NT2/D1 (cell line): ENCODE measurements around the gene SRPK2.

Experiments
- DNase-seq: peaks from one replicate; pipeline ENCODE4 v3.0.0-alpha.2; 2011; ENCODE audit warnings: low read depth, low spot score
- H3K27me3 ChIP-seq: 2 replicates; pipeline ENCODE4 v1.6.0; 2011; ENCODE audit warnings: mild to moderate bottlenecking; ENCODE audit not compliant: insufficient read length, insufficient read depth
- H3K36me3 ChIP-seq: 2 replicates; pipeline ENCODE4 v1.6.1; 2011; ENCODE audit warnings: mild to moderate bottlenecking, low read length, mixed read lengths; ENCODE audit not compliant: insufficient read depth, insufficient read length
- H3K4me1 ChIP-seq: 2 replicates; pipeline ENCODE4 v1.5.1; 2011; ENCODE audit not compliant: insufficient read depth, insufficient read length
- H3K4me3 ChIP-seq: 2 replicates; pipeline ENCODE4 v1.5.1; 2011; ENCODE audit warnings: low read depth; ENCODE audit not compliant: insufficient read length
- H3K9ac ChIP-seq: 2 replicates; pipeline ENCODE4 v1.6.0; 2011; ENCODE audit warnings: low read depth; ENCODE audit not compliant: insufficient read length
- H3K9me3 ChIP-seq: 2 replicates; pipeline ENCODE4 v1.5.1; 2011; ENCODE audit warnings: mild to moderate bottlenecking, low read length; ENCODE audit not compliant: insufficient read depth
- SUZ12 ChIP-seq: IDR thresholded peaks from 2 replicates; pipeline ENCODE4 v1.6.1; 2011; ENCODE audit not compliant: insufficient read length, insufficient read depth; ENCODE audit errors: extremely low read depth
- YY1 ChIP-seq: IDR thresholded peaks from 2 replicates; pipeline ENCODE4 v1.6.1; 2011; ENCODE audit not compliant: insufficient read length, insufficient read depth
- ZNF274 ChIP-seq: IDR thresholded peaks from 2 replicates; pipeline ENCODE4 v1.6.1; 2011; ENCODE audit warnings: mild to moderate bottlenecking, low read depth, low read length

Gene SRPK2

DNA sequence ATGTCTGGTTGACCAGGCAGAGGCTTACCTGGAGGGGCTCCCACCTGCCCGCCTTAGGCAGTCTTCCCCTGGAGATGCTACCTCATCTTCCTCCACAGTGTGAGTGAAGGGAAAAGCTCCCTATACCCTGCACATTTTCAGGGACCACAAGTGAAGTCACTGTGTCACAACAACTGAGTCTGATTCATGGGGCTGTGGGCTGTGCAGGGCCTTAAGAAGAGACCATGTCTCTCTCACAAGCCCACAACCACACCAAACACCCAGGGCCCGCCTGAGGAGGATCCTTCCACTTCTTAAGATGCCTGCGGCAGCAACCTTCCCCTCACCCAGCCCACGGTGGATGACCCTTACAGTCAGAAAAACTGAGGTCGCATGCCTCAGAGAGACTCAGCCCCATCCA, 256.4 kb downstream of the SRPK2 start:
- no peaks in the 10 kb centered on the region for H3K4me1 ChIP-seq

DNA sequence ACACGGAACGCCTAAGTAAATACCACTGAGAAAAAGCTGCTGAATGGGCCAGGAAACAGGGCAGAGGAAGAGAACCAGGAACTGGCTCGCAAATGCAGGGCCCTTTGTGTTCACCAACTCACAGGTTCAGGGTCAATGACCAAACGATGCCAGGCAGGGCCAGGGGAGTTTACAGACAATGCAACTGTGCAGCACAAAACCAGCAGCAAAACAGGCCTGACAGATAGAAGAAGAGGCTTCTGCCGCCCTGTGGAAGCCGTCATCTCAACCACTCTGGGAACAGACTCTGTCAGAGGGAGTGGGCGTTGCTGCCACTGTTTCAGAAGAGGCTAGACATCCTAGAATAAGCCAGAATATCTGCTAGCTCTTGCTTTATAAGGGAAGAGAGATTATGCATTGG, 256.8 kb downstream of the SRPK2 start:
- no peaks in the 10 kb centered on the region for H3K27me3 ChIP-seq
- H3K4me1 ChIP-seq = no peaks in the 10 kb centered on the region
- H3K9ac ChIP-seq = no peak overlapping the region
- TF ChIP-seq ZNF274 (no peak), SUZ12 (no peak), YY1 (no peak)
- H3K36me3 ChIP-seq = peaks cover 17% of the 10 kb centered on the region
- H3K9me3 ChIP-seq = no peaks in the 10 kb centered on the region
- no peak overlapping the region for H3K4me3 ChIP-seq
- no peak for DNase-seq

More for the DNA sequence above, 256.4 kb downstream of the SRPK2 start:
- no peaks in the 10 kb centered on the region for H3K9me3 ChIP-seq
- H3K36me3 ChIP-seq = peaks cover 17% of the 10 kb centered on the region
- DNase-seq = no peak
- peak overlapping the region; percentile 10 for H3K9ac ChIP-seq
- no peak overlapping the region for H3K4me3 ChIP-seq
- no peak for TF ChIP-seq SUZ12
- no peak for TF ChIP-seq YY1
- no peak for TF ChIP-seq ZNF274
- no peaks in the 10 kb centered on the region for H3K27me3 ChIP-seq

DNA sequence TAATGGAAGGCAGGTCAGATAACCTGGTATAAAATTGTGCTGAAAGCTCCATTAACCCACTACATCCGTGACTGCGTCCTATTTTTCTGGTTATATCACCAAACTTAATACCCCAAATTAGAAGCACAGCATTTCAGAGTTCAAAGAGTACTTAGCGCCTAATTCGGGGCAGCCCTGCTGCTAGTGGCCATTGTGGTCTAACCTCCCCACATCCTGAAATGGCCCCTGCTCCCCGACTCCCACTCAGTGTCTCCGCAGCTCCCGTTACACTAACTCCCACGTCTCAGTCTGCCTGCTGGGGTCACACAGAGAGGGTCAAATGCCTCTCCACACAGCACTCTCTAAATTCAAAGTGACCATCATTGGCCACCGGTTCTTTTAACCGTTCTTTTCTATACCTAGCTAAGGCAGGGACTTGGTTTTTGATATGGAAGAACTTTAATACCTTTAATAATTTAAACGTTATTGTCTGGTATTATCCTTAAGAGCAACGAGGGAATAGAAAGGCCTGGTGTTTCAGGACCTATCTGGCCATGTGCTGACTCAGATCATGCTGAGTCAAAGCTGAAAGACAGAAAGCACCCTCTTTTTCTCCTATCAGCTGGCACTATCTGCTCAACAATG, 257.6 kb downstream of the SRPK2 start:
- no peaks in the 10 kb centered on the region for H3K4me1 ChIP-seq
- H3K9me3 ChIP-seq = no peaks in the 10 kb centered on the region
- H3K9ac ChIP-seq = no peak overlapping the region
- H3K27me3 ChIP-seq = no peaks in the 10 kb centered on the region
- peaks cover 13% of the 10 kb centered on the region for H3K36me3 ChIP-seq
- TF ChIP-seq ZNF274 = no peak
- no peak for TF ChIP-seq YY1
- TF ChIP-seq SUZ12 = no peak
- H3K4me3 ChIP-seq = no peak overlapping the region
- DNase-seq = no peak

DNA sequence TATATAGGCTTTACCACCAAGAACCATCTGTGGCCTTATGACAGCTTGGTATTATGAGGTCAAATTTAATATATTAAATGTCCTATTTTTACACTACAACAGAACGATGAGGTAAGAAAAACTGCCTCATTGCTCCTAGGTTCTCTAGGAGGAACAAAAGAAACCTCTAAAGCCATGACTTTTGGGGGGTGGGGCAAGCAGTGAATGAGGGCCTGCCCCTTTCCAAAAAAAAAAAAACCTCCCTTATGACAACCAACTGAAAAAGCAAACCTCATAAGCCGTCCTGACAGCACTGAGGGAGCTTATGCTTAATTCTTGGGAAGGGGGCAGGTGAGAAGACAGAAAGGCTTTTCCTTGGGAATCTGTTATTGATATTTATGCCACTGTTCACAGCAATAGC, 258.1 kb downstream of the SRPK2 start:
- no peaks in the 10 kb centered on the region for H3K27me3 ChIP-seq
- no peak overlapping the region for H3K9ac ChIP-seq
- TF ChIP-seq YY1 (no peak), SUZ12 (no peak), ZNF274 (no peak)
- no peaks in the 10 kb centered on the region for H3K9me3 ChIP-seq
- no peak for DNase-seq
- no peak overlapping the region for H3K4me3 ChIP-seq
- peaks cover 13% of the 10 kb centered on the region for H3K36me3 ChIP-seq
- no peaks in the 10 kb centered on the region for H3K4me1 ChIP-seq

DNA sequence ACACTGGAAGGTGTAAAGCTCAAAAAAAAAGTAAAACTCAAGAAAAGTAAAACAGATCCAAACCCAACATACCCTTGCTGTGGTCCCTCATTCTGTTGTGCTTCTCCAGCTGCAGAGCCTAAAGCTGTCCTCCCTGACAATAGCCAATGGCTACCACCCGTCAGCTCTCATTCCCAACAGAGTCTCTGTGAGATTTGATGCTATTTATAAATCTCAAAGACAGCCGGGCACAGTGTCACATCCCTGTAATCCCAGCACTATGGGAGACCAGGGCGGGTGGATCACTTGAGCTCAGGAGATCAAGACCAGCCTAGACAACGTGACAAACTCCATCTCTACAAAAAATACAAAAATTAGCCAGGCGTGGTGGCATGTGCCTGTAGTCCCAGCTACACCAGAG, 258.7 kb downstream of the SRPK2 start:
- peaks cover 18% of the 10 kb centered on the region for H3K36me3 ChIP-seq
- TF ChIP-seq YY1 = no peak
- TF ChIP-seq ZNF274 = no peak
- TF ChIP-seq SUZ12 = no peak
- no peaks in the 10 kb centered on the region for H3K27me3 ChIP-seq
- H3K9me3 ChIP-seq = no peaks in the 10 kb centered on the region
- no peak overlapping the region for H3K4me3 ChIP-seq
- no peaks in the 10 kb centered on the region for H3K4me1 ChIP-seq
- H3K9ac ChIP-seq = no peak overlapping the region
- DNase-seq = no peak

DNA sequence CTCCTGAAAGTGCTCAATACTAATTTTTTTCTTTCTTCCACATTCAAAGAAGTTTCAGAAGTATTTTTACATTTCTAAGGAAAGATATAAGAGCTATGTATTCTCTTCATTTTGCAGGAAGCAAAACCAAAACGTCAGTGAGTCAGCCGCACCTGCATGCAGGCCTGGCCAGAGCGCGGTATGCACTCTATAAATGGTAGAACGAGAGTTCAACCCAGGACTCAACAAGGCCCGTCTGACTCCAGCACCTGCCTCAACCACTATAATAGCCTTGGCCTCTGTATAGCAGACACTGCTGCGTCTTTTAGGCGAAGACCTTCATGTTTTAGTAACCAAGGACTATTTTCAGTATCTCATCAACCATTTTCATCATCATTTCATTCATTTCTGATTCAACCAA, 261.5 kb downstream of the SRPK2 start:
- Histone ChIP-seq H3K4me1 (peaks cover 2% of the 10 kb centered on the region), H3K36me3 (peaks cover 11% of the 10 kb centered on the region), H3K9ac (no peak overlapping the region), H3K27me3 (no peaks in the 10 kb centered on the region), H3K9me3 (no peaks in the 10 kb centered on the region), H3K4me3 (no peak overlapping the region)
- no peak for DNase-seq
- TF ChIP-seq YY1 (no peak), SUZ12 (no peak), ZNF274 (no peak)

DNA sequence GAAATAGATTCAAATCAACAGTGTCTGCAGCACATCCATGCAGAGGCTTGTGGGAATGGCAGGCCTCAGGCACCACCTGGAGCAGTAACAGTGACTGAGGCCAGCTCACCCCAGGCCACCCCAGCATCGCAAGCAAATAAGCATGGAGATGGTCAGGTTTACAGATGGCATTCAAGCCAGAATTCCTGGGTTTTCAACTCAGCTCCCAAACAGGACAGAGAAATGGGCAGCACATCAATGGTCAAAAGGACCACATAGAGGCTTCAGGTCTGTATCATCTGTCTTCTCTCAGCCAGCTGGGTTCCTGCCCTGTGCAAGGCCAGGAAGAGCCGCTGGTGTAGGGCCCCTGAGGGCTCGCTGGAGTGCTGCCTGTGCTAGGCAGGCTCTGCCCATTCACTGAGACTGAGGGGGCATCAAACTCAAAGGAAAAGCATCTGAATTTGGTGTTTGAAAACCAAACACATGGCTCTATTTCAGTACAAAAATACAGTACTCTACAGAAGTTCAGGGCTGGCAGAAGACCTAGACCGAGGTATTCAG, 262.2 kb downstream of the SRPK2 start:
- H3K36me3 ChIP-seq = peaks cover 11% of the 10 kb centered on the region
- no peak overlapping the region for H3K9ac ChIP-seq
- no peak for TF ChIP-seq YY1
- TF ChIP-seq SUZ12 = no peak
- no peak for TF ChIP-seq ZNF274
- peaks cover 2% of the 10 kb centered on the region for H3K4me1 ChIP-seq
- H3K27me3 ChIP-seq = no peaks in the 10 kb centered on the region
- no peak overlapping the region for H3K4me3 ChIP-seq
- no peak for DNase-seq
- no peaks in the 10 kb centered on the region for H3K9me3 ChIP-seq

DNA sequence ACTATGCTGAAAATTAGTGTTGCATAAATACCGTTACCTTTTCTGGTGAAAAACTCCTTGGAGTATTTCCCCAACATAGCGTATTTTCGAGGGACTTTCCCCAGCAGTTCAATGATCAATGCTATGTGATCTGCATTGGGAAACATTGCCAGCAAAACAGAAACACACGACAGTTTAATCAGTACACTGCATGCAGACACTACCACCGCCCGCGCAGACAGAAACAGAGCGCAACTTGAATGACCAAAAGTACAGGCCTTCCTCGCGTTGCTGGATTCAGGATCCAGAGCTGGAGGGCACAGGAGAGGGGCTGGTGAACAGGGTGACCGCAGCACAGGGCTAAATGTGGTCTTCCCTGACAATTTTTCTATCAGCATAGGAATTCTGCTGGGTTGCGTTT, 263.0 kb downstream of the SRPK2 start:
- peaks cover 2% of the 10 kb centered on the region for H3K4me1 ChIP-seq

More for the DNA sequence above, 263.0 kb downstream of the SRPK2 start:
- no peaks in the 10 kb centered on the region for H3K27me3 ChIP-seq
- H3K4me3 ChIP-seq = no peak overlapping the region
- peaks cover 11% of the 10 kb centered on the region for H3K36me3 ChIP-seq
- no peak for DNase-seq
- no peak overlapping the region for H3K9ac ChIP-seq
- no peaks in the 10 kb centered on the region for H3K9me3 ChIP-seq
- TF ChIP-seq SUZ12 (no peak), ZNF274 (no peak), YY1 (no peak)
